Activated B cell treated with CpG ODN at 0.5 μM for 24 hours (primary cell): ENCODE data around the gene OR2C1. TPM values are rescaled to one million over a fixed set of nuclear protein-coding genes. Genes with fewer than 3 reads are reported as not detected.
A peak's percentile ranks its signal among the peaks of the same experiment; 100 is the strongest.

Experiments used
- ATAC-seq: fragments of 200-7000 bp; cut with Tn5 transposase; one replicate; pipeline ENCODE4 v1.10.0; 2021; ENCODE audit warnings: low read depth, mild to moderate bottlenecking, moderate library complexity
- CTCF ChIA-PET: fragments of 350-600 bp; sonication (Branson Sonifier 250); formaldehyde crosslinking; loops from one replicate; lab custom pipeline; 2021; ENCODE audit warnings: antibody characterized with exemption; lab: Charles Lee
- POLR2A ChIA-PET: fragments of 350-600 bp; sonication (Branson Sonifier 250); formaldehyde crosslinking; loops from one replicate; lab custom pipeline; 2021; ENCODE audit warnings: antibody characterized with exemption; lab: Charles Lee
- DNase-seq: peaks from one replicate; pipeline ENCODE4 v3.0.0; 2022
- H3K27ac Mint-ChIP-seq: one replicate; pipeline ENCODE4 v1.8.0; 2020; ENCODE audit warnings: mixed read lengths
- H3K27me3 Mint-ChIP-seq: one replicate; pipeline ENCODE4 v1.8.0; 2021; ENCODE audit warnings: mixed read lengths
- H3K36me3 Mint-ChIP-seq: one replicate; pipeline ENCODE4 v1.8.0; 2021; ENCODE audit warnings: low read depth, mixed read lengths
- H3K4me1 Mint-ChIP-seq: one replicate; pipeline ENCODE4 v1.8.0; 2021; ENCODE audit warnings: mixed read lengths
- H3K4me3 Mint-ChIP-seq: one replicate; pipeline ENCODE4 v1.8.0; 2020; ENCODE audit warnings: mild to moderate bottlenecking, mixed read lengths
- H3K9me3 Mint-ChIP-seq: one replicate; pipeline ENCODE4 v1.8.0; 2020; ENCODE audit warnings: mixed read lengths
- intact Hi-C: fragments of 100-400 bp; cut with micrococcal nuclease; formaldehyde crosslinking; loops from one replicate; pipeline ENCODE4 v1.15.1; 2024
- total RNA-seq: library from RNA; stranded (reverse); gene quantifications from 2 replicates; pipeline ENCODE4 v1.2.3, GENCODE V29; 2022
- TF ChIP-seq, protein P1 (sequence below): fragments of 200-600 bp; IDR thresholded peaks from one replicate; pipeline ENCODE4 v1.8.0; 2022; ENCODE audit warnings: antibody characterized with exemption, mild to moderate bottlenecking

The OR2C1 gene
- total RNA-seq, 1 donor from 2014 or later, result 0.80 TPM

DNA sequence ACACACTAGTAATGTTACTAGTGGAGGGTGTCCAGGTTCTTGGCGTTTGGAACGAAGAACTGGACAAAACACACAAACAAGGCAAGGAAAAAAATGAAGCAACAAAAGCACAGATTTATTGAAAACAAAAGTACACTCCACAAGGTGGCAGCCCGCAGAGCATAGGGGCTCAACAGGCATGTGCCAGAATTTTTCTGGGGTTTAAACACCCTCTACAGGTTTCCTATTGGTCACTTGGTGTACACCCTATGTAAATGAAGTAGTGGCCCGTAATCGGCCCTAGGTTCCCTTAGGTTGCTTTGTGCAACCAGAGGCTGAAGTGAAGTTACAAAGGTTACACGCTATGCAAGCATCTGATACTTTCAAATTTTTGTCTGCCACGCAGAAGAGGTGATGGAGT lies 8.1 kb downstream of the OR2C1 start:
- H3K4me1 Mint-ChIP-seq, result peaks cover 12% of the 10 kb centered on the region
- intact Hi-C loops, result loop anchor here (2.0 to 5.0 kb wide), 2 partner anchors 37 to 56 kb away; partner anchors contain the start of genes TIGD7, ZNF174, ZNF75A and ZSCAN32
- peaks cover 5% of the 10 kb centered on the region for H3K36me3 Mint-ChIP-seq
- no peak overlapping the region for H3K27ac Mint-ChIP-seq
- DNase-seq, result no peak
- H3K27me3 Mint-ChIP-seq, result peaks cover 9% of the 10 kb centered on the region
- ChIA-PET CTCF (no interaction called here), POLR2A (no interaction called here)
- H3K4me3 Mint-ChIP-seq, result peak overlapping the region; percentile 17
- peaks cover 10% of the 10 kb centered on the region for H3K9me3 Mint-ChIP-seq
- no peak for ATAC-seq
- TF ChIP-seq, protein P1, sequence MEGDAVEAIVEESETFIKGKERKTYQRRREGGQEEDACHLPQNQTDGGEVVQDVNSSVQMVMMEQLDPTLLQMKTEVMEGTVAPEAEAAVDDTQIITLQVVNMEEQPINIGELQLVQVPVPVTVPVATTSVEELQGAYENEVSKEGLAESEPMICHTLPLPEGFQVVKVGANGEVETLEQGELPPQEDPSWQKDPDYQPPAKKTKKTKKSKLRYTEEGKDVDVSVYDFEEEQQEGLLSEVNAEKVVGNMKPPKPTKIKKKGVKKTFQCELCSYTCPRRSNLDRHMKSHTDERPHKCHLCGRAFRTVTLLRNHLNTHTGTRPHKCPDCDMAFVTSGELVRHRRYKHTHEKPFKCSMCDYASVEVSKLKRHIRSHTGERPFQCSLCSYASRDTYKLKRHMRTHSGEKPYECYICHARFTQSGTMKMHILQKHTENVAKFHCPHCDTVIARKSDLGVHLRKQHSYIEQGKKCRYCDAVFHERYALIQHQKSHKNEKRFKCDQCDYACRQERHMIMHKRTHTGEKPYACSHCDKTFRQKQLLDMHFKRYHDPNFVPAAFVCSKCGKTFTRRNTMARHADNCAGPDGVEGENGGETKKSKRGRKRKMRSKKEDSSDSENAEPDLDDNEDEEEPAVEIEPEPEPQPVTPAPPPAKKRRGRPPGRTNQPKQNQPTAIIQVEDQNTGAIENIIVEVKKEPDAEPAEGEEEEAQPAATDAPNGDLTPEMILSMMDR, result no peak

- DNase-seq (peak; percentile 65), ATAC-seq (peak; percentile 95)
- peak overlapping the region; percentile 84 for H3K27ac Mint-ChIP-seq
- POLR2A ChIA-PET, result interaction anchor here (0.6 to 1.6 kb wide), 8 partner anchors 36 to 961 kb away, joined by 3 to 14 read pairs (median 6); partner anchors contain the start of genes NAA60, TIGD7, ZNF174 and ZNF597
- CTCF ChIA-PET, result no interaction called here
- intact Hi-C loops, result loop anchor here (1.0 to 5.0 kb wide), 5 partner anchors 36 to 130 kb away; partner anchors contain the start of genes NAA60, TIGD7, ZNF174 and ZNF200
- peaks cover 10% of the 10 kb centered on the region for H3K9me3 Mint-ChIP-seq
- TF ChIP-seq, protein P1, result no peak
- peaks cover 5% of the 10 kb centered on the region for H3K36me3 Mint-ChIP-seq
- peak overlapping the region; percentile 82 for H3K4me3 Mint-ChIP-seq
- H3K27me3 Mint-ChIP-seq, result peaks cover 9% of the 10 kb centered on the region
- peaks cover 12% of the 10 kb centered on the region for H3K4me1 Mint-ChIP-seq
These were observed 9.2 kb downstream of the OR2C1 start for GRCh38 chr16:3364774-3365427.

GRCh38 chr16:3369073-3369472 lies 13.4 kb downstream of the OR2C1 start:
- no peak for DNase-seq
- TF ChIP-seq, protein P1, result no peak
- no peaks in the 10 kb centered on the region for H3K27me3 Mint-ChIP-seq
- POLR2A ChIA-PET, result no interaction called here
- CTCF ChIA-PET, result no interaction called here
- no peak for ATAC-seq
- peaks cover 12% of the 10 kb centered on the region for H3K4me1 Mint-ChIP-seq
- no peak overlapping the region for H3K4me3 Mint-ChIP-seq
- H3K9me3 Mint-ChIP-seq, result peaks cover 11% of the 10 kb centered on the region
- no peak overlapping the region for H3K27ac Mint-ChIP-seq
- peaks cover 13% of the 10 kb centered on the region for H3K36me3 Mint-ChIP-seq
- intact Hi-C loops, result no loop called here

DNA sequence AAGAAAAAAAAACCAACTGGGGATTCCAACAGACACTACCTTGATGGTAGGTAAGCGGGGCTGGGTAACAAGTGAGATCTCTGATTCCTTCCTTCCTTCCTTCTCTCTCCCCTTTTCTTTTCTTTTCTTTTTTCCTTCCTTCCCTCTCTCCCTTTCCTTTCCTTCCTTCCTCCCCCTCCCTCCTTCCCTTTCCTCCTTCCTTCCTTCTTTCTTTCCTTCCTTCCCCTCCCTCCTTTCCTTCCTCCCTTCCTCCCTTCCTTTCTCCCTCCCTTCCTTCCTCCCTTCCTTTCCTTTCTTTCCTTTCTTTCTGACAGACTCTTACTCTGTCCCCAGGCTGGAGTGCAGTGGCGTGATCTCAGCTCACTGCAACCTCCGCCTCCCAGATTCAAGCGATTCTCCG lies 20.0 kb downstream of the OR2C1 start:
- H3K27me3 Mint-ChIP-seq, result no peaks in the 10 kb centered on the region
- ATAC-seq (no peak), DNase-seq (no peak)
- no peaks in the 10 kb centered on the region for H3K4me1 Mint-ChIP-seq
- peaks cover 53% of the 10 kb centered on the region for H3K36me3 Mint-ChIP-seq
- intact Hi-C loops, result no loop called here
- peaks cover 40% of the 10 kb centered on the region for H3K9me3 Mint-ChIP-seq
- no peak overlapping the region for H3K4me3 Mint-ChIP-seq
- CTCF ChIA-PET, result no interaction called here
- POLR2A ChIA-PET, result no interaction called here
- no peak overlapping the region for H3K27ac Mint-ChIP-seq
- TF ChIP-seq, protein P1, result no peak

DNA sequence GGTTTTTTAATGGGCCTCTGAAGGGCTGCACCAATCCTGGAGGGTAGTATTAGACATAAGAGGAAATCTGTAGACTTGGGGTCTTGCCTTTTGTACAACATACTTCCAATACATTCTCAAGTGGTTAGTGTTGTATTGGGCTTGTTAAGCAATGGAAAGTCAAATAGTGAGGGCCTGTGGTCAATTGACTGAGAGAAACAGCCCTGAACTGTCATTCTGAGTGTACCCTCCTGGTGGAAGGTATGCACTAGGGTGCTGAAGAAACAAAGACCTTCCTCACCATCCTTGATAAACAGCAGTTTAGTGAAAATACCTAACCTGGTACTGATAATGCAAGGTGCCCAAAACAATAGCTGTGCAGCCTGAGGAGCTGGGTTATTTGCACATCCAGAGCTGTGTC lies 22.2 kb downstream of the OR2C1 start:
- POLR2A ChIA-PET, result no interaction called here
- TF ChIP-seq, protein P1, result no peak
- DNase-seq (no peak), ATAC-seq (no peak)
- Mint-ChIP-seq H3K27ac (no peak overlapping the region), H3K4me1 (no peaks in the 10 kb centered on the region), H3K9me3 (peaks cover 53% of the 10 kb centered on the region), H3K36me3 (peaks cover 72% of the 10 kb centered on the region), H3K27me3 (no peaks in the 10 kb centered on the region), H3K4me3 (no peak overlapping the region)
- CTCF ChIA-PET, result no interaction called here
- intact Hi-C loops, result no loop called here
